H1 (cell line): ENCODE measurements around the gene LYAR. TPM values are rescaled to one million over a fixed set of nuclear protein-coding genes. Genes with fewer than 3 reads are reported as not detected.

Experiments used
- CHD7 ChIP-seq: fragments of 300-600 bp; sonication (generic); IDR thresholded peaks from 2 replicates; pipeline ENCODE4 v1.7.1; 2012; ENCODE audit warnings: low read length, moderate library complexity, mild to moderate bottlenecking, inconsistent platforms; ENCODE audit not compliant: insufficient replicate concordance
- SP2 ChIP-seq: IDR thresholded peaks from 2 replicates; pipeline ENCODE4 v1.6.1; 2012; ENCODE audit warnings: mild to moderate bottlenecking, low read length, inconsistent platforms
- TAF7 ChIP-seq: optimal IDR thresholded peaks from 2 replicates; pipeline ENCODE3; 2011; ENCODE audit warnings: low read depth, mild to moderate bottlenecking, inconsistent platforms, low read length, moderate library complexity, borderline replicate concordance
- polyA plus RNA-seq, 7 experiments: library from polyadenylated mRNA; depleted of rRNA in 3 of 7; stranded (reverse) in 5 of 7; unstranded in 2 of 7; fragments of >200 nt in 5 of 7; fragments of 200-250 nt in 2 of 7; gene quantifications; 1 replicate in 5 of 7; 2 replicates in 1 of 7; 4 replicates in 1 of 7; pipeline versions ENCODE4 v1.2.1 to v1.2.3, GENCODE V29; 2011 to 2013; ENCODE audit warnings: missing spikeins in 2 of 7, mixed read lengths in 2 of 7
- total RNA-seq: library from RNA; stranded (reverse); fragmentation: NEBNext Ultra II Directional; extraction: Animal tissue kit (Norgen Biotek cat#: 25700); gene quantifications from 2 replicates; pipeline ENCODE4 v1.2.1, GENCODE V29; 2021

LYAR gene
- total and polyA plus RNA-seq, 2 of the 8 experiments (the other 6 are each of a cell fraction or from before 2014, with no cell fraction given), result 6.5 to 46.9 TPM

- no peak for TF ChIP-seq CHD7
- TF ChIP-seq SP2, result no peak
- no peak for TF ChIP-seq TAF7
These were observed 38.3 kb upstream of the LYAR start (continued) for GRCh38 chr4:4328206-4328605.
